ENCODE measurements around the gene CNOT9.

- TF ChIP-seq CTCF (IDR thresholded peaks at IDR 0.05) (no peak), ZFX (IDR thresholded peaks at IDR 0.05; ENCODE audit: borderline replicate concordance) (no peak)
Observed at GRCh38 chr2:218555527-218555926, 13.1 kb upstream of the CNOT9 start.

Data from 22Rv1 (cell line).